SK-N-SH (cell line): Measurements from ENCODE around the gene DUSP15. TPM values are rescaled to one million over a fixed set of nuclear protein-coding genes. Genes with fewer than 3 reads are reported as not detected.

Experiments used
- CTCF ChIA-PET: fragments of 300-600, 350-600 bp; formaldehyde crosslinking; extraction: SDS; loops from one replicate; lab custom pipeline; 2021; lab: Yijun Ruan, JAX
- POLR2A ChIA-PET: fragments of 350-600 bp; sonication (Branson Sonifier 250); formaldehyde crosslinking; extraction: SDS; loops from one replicate; lab custom pipeline; 2020; ENCODE audit warnings: antibody characterized with exemption, inconsistent platforms; lab: Yijun Ruan, JAX
- DNase-seq: peaks from one replicate; pipeline ENCODE4 v3.0.0; 2012
- H2AFZ ChIP-seq: fragments of 200-600 bp; sonication (generic); 2 replicates; pipeline ENCODE4 v1.8.1; 2016; ENCODE audit warnings: antibody characterized with exemption, mild to moderate bottlenecking, low read depth
- H3F3A ChIP-seq: fragments of 200-600 bp; sonication (generic); replicated peaks from 2 replicates; pipeline ENCODE3; 2016; ENCODE audit warnings: antibody characterized with exemption, mild to moderate bottlenecking; ENCODE audit not compliant: insufficient read depth
- H3K27ac ChIP-seq, 2 experiments: fragments of 200-500 bp in 1 of 2; fragments of 200-600 bp in 1 of 2; sonication (Bioruptor generic) in 1 of 2; sonication (generic), shearing (Covaris generic) in 1 of 2; 2 replicates each; pipeline versions ENCODE4 v1.5.1 to v1.6.1; 2014 to 2016; ENCODE audit warnings: low read depth in 2 of 2, inconsistent platforms in 1 of 2, low read length in 1 of 2, mild to moderate bottlenecking in 1 of 2, mixed read lengths in 1 of 2
- H3K27me3 ChIP-seq: fragments of 200-600 bp; sonication (generic), shearing (Covaris generic); 2 replicates; pipeline ENCODE4 v1.6.1; 2016; ENCODE audit warnings: mixed run types; ENCODE audit not compliant: insufficient read depth
- H3K36me3 ChIP-seq, 2 experiments: fragments of 200-500 bp in 1 of 2; fragments of 200-600 bp in 1 of 2; sonication (Bioruptor generic) in 1 of 2; sonication (generic) in 1 of 2; replicated peaks in 1 of 2; 2 replicates each; pipeline versions ENCODE3 to v1.5.1; 2014 to 2016; ENCODE audit warnings: low read length in 1 of 2, mild to moderate bottlenecking in 1 of 2; ENCODE audit not compliant: insufficient read depth in 2 of 2, control insufficient read depth in 1 of 2
- H3K4me1 ChIP-seq, 2 experiments: fragments of 200-500 bp in 1 of 2; fragments of 200-600 bp in 1 of 2; sonication (Bioruptor generic) in 1 of 2; sonication (generic), shearing (Covaris generic) in 1 of 2; 2 replicates each; pipeline versions ENCODE4 v1.5.1 to v1.6.1; 2014 to 2016; ENCODE audit warnings: low read depth in 1 of 2, low read length in 1 of 2, mixed run types in 1 of 2; ENCODE audit not compliant: insufficient read depth in 2 of 2, control insufficient read depth in 1 of 2
- H3K4me2 ChIP-seq: fragments of 200-600 bp; sonication (generic), shearing (Covaris generic); 2 replicates; pipeline ENCODE4 v1.6.1; 2017; ENCODE audit warnings: mixed run types
- H3K4me3 ChIP-seq, 2 experiments: fragments of 200-500 bp in 1 of 2; fragments of 200-600 bp in 1 of 2; sonication (Bioruptor generic) in 1 of 2; sonication (generic), shearing (Covaris generic) in 1 of 2; 2 replicates each; pipeline versions ENCODE4 v1.5.1 to v1.8.1; 2014 to 2016; ENCODE audit warnings: low read depth in 2 of 2, inconsistent platforms in 1 of 2, low read length in 1 of 2, mild to moderate bottlenecking in 1 of 2, mixed read lengths in 1 of 2, moderate library complexity in 1 of 2
- H3K79me2 ChIP-seq: fragments of 200-600 bp; sonication (generic); 2 replicates; pipeline ENCODE4 v1.8.1; 2017; ENCODE audit warnings: mild to moderate bottlenecking; ENCODE audit not compliant: insufficient read depth
- H3K9ac ChIP-seq: fragments of 200-600 bp; sonication (generic); 2 replicates; pipeline ENCODE4 v1.6.1; 2017; ENCODE audit warnings: mixed run types
- H3K9me2 ChIP-seq: fragments of 200-600 bp; sonication (generic); 2 replicates; pipeline ENCODE4 v1.6.1; 2017; ENCODE audit warnings: mixed run types
- H3K9me3 ChIP-seq: fragments of 200-600 bp; sonication (generic); 2 replicates; pipeline ENCODE4 v1.6.1; 2017; ENCODE audit warnings: mixed run types, mild to moderate bottlenecking, moderate library complexity
- H4K20me1 ChIP-seq: fragments of 200-600 bp; sonication (generic); 2 replicates; pipeline ENCODE4 v1.6.1; 2017; ENCODE audit warnings: mild to moderate bottlenecking, mixed run types; ENCODE audit not compliant: insufficient read depth
- CHD2 ChIP-seq: fragments of 150-350 bp; IDR thresholded peaks from 2 replicates; pipeline ENCODE4 v1.6.1; 2018; ENCODE audit warnings: low read length; ENCODE audit not compliant: partially characterized antibody
- CTCF ChIP-seq: fragments of 200-600 bp; sonication (generic); IDR thresholded peaks from 2 replicates; pipeline ENCODE4 v1.6.1; 2017; ENCODE audit warnings: antibody characterized with exemption, mild to moderate bottlenecking, moderate library complexity
- EP300 ChIP-seq, 2 experiments: IDR thresholded peaks; 2 replicates each; pipeline versions ENCODE4 v1.4.0 to v1.6.1; 2012; ENCODE audit warnings: borderline replicate concordance in 1 of 2, low read depth in 1 of 2, low read length in 1 of 2
- FOSL2 ChIP-seq: IDR thresholded peaks from 2 replicates; pipeline ENCODE4 v1.4.0; 2012; ENCODE audit warnings: low read depth, mild to moderate bottlenecking, moderate library complexity, borderline replicate concordance
- FOXM1 ChIP-seq: IDR thresholded peaks from 2 replicates; pipeline ENCODE4 v1.4.0; 2012; ENCODE audit warnings: low read depth, mild to moderate bottlenecking
- GABPA ChIP-seq: IDR thresholded peaks from 2 replicates; pipeline ENCODE4 v1.4.0; 2012; ENCODE audit warnings: low read depth, mild to moderate bottlenecking
- GATA2 ChIP-seq: sonication (generic); formaldehyde crosslinking; IDR thresholded peaks from 2 replicates; pipeline ENCODE4 v1.5.0; 2020; ENCODE audit warnings: mild to moderate bottlenecking, missing genetic modification reagents
- JUND ChIP-seq: IDR thresholded peaks from 2 replicates; pipeline ENCODE4 v1.4.0; 2012
- MAX ChIP-seq: IDR thresholded peaks from 2 replicates; pipeline ENCODE4 v1.4.0; 2012; ENCODE audit warnings: low read depth
- NFIC ChIP-seq: IDR thresholded peaks from 2 replicates; pipeline ENCODE4 v1.4.0; 2012; ENCODE audit warnings: borderline replicate concordance
- NRF1 ChIP-seq: IDR thresholded peaks from 2 replicates; pipeline ENCODE4 v1.6.1; 2012; ENCODE audit warnings: low read depth, mild to moderate bottlenecking, low read length
- PBX3 ChIP-seq: IDR thresholded peaks from 2 replicates; pipeline ENCODE4; 2012
- RCOR1 ChIP-seq: fragments of 150-350 bp; IDR thresholded peaks from 2 replicates; pipeline ENCODE4 v1.6.1; 2017; ENCODE audit warnings: antibody characterized with exemption, low read length
- RFX5 ChIP-seq: IDR thresholded peaks from 2 replicates; pipeline ENCODE4 v1.6.1; 2012; ENCODE audit warnings: mild to moderate bottlenecking, improper control_type of control experiment, low read length
- TAF1 ChIP-seq: IDR thresholded peaks from 2 replicates; pipeline ENCODE4 v1.6.1; 2012; ENCODE audit warnings: low read depth, mild to moderate bottlenecking, low read length, moderate library complexity, borderline replicate concordance
- TCF12 ChIP-seq: IDR thresholded peaks from 2 replicates; pipeline ENCODE4 v1.4.0; 2012
- TEAD4 ChIP-seq: IDR thresholded peaks from 2 replicates; pipeline ENCODE4 v1.4.0; 2012; ENCODE audit warnings: mild to moderate bottlenecking, borderline replicate concordance; ENCODE audit not compliant: insufficient read depth
- WGBS: methylation state at CpG from one replicate; pipeline ENCODE4 v1.1.6; 2017; ENCODE audit warnings: low lambda C conversion rate; 5-methylcytosine and 5-hydroxymethylcytosine counted together
- polyA plus RNA-seq, 3 experiments: library from polyadenylated mRNA; depleted of rRNA; stranded (reverse); fragments of >200 nt; gene quantifications; 2 replicates each; pipeline ENCODE4 v1.2.3, GENCODE V29; 2012

The DUSP15 gene
- polyA plus RNA-seq, 1 of the 3 experiments (the other 2 are of a cell fraction): 5.4 TPM

GRCh38 chr20:31837896-31838397, 32.4 kb downstream of the DUSP15 start:
- no peaks in the 10 kb centered on the region for H4K20me1 ChIP-seq
- no peaks in the 10 kb centered on the region for H3K9me3 ChIP-seq
- no peak for DNase-seq
- no peaks in the 10 kb centered on the region for H3K9me2 ChIP-seq
- TF ChIP-seq RFX5 (no peak), FOSL2 (peak; percentile 69; the same call in 1 of the 2 replicates), JUND (peak; percentile 55; the same call in 1 of the 2 replicates), TAF1 (no peak), TEAD4 (no peak), EP300 (IDR thresholded peaks at IDR 0.05; ENCODE audit: borderline replicate concordance in 1 of 2, low read depth in 1 of 2, low read length in 1 of 2) (peak in 1 of 2 experiments; percentile 31; a peak in 1 of 4 replicates), PBX3 (no peak), MAX (0 out of 2 replicates have a peak, but pooled peaks have one; percentile 21), FOXM1 (no peak), RCOR1 (no peak), GABPA (no peak), NRF1 (no peak), TCF12 (peak; percentile 46), NFIC (peak; percentile 37; the same call in 1 of the 2 replicates)
- TF ChIP-seq, all 33 proteins: peak for 6
- no peak overlapping the region for H3K9ac ChIP-seq
- 47% methylated on average over 3 of the region's 3 CpGs for WGBS
- no peaks in the 10 kb centered on the region for H3K79me2 ChIP-seq
- H3K4me2 ChIP-seq: peak overlapping the region; percentile 30; the same call in 1 of the 2 replicates
- H3K27ac ChIP-seq: peak overlapping the region; percentile 62 to 88
- ChIA-PET POLR2A (no interaction called here), CTCF (interaction anchor here (1.1 to 15.5 kb wide), 8 partner anchors 10 to 275 kb away, joined by 4 to 174 read pairs (median 29); partner anchors contain the start of genes FOXS1 and PDRG1)
- peaks cover 55 to 65% of the 10 kb centered on the region in 2 experiments for H3K4me1 ChIP-seq
- H3K36me3 ChIP-seq: no peaks in the 10 kb centered on the region
- H3F3A ChIP-seq: peaks cover 40% of the 10 kb centered on the region
- no peak overlapping the region for H2AFZ ChIP-seq
- no peak overlapping the region for H3K4me3 ChIP-seq
- H3K27me3 ChIP-seq: no peaks in the 10 kb centered on the region

- no peaks in the 10 kb centered on the region for H3K27me3 ChIP-seq
- DNase-seq: peak; percentile 84
- POLR2A ChIA-PET: no interaction called here
Measured at GRCh38 chr20:31836853-31837608, 33.3 kb downstream of the DUSP15 start.

More at GRCh38 chr20:31836853-31837608, 33.3 kb downstream of the DUSP15 start:
- no peak overlapping the region for H3K4me3 ChIP-seq
- peak overlapping the region; percentile 62 to 88 for H3K27ac ChIP-seq
- no peaks in the 10 kb centered on the region for H3K36me3 ChIP-seq
- no peaks in the 10 kb centered on the region for H3K9me2 ChIP-seq
- no peak overlapping the region for H3K9ac ChIP-seq
- H3F3A ChIP-seq: peaks cover 40% of the 10 kb centered on the region
- H3K9me3 ChIP-seq: no peaks in the 10 kb centered on the region
- peak overlapping the region; percentile 30 for H3K4me2 ChIP-seq
- TF ChIP-seq CHD2 (peak; percentile 41), GATA2 (CRISPR knock-in tag) (peak; percentile 29; the same call in 1 of the 2 replicates), CTCF (no peak), FOSL2 (no peak), EP300 (IDR thresholded peaks at IDR 0.05; ENCODE audit: borderline replicate concordance in 1 of 2, low read depth in 1 of 2, low read length in 1 of 2) (peak in 1 of 2 experiments; percentile 62; a peak in 1 of 4 replicates), TCF12 (peak; percentile 87)
- 100% methylated on average over 1 of the region's 5 CpGs for WGBS
- no peaks in the 10 kb centered on the region for H4K20me1 ChIP-seq
- H3K4me1 ChIP-seq: peaks cover 45 to 56% of the 10 kb centered on the region in 2 experiments
- no peak overlapping the region for H2AFZ ChIP-seq
- H3K79me2 ChIP-seq: no peaks in the 10 kb centered on the region
- CTCF ChIA-PET: interaction anchor here (1.2 to 15.5 kb wide), 10 partner anchors 10 to 274 kb away, joined by 3 to 174 read pairs (median 14); partner anchors contain the start of genes FOXS1 and PDRG1
